ENCODE results near the gene SERPINB6.

Gene SERPINB6

DNA sequence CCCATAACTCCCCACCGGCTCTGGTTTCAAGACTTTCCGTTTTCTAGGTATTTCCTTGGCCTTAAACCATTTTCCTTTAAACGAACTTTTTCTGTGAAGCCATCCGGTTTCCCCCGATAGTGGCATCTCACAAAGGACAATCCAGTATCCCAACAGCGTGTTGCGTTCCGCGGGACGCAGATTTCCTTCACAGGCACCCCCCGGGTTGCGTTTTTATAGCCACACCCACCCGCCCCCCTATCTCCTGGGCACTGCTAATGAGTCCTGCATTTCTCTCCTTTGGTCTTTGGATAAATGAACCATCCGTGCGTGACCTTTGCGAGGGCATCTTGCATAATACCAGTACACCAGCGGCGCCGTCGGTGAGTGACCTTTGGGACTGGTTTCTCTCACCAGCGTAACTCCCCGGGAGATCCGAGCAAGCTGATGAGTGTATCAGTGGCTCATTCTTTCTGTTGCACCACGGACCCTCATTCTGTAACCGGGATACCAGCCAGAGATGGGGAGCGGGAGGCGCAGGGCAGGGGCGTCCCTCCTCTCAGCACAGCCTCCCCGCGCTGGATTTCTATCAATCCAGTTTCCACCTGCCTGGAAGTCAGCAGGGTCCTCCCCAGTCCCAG, 27.7 kb upstream of the SERPINB6 start:
- peak; percentile 60 for DNase-seq

DNA sequence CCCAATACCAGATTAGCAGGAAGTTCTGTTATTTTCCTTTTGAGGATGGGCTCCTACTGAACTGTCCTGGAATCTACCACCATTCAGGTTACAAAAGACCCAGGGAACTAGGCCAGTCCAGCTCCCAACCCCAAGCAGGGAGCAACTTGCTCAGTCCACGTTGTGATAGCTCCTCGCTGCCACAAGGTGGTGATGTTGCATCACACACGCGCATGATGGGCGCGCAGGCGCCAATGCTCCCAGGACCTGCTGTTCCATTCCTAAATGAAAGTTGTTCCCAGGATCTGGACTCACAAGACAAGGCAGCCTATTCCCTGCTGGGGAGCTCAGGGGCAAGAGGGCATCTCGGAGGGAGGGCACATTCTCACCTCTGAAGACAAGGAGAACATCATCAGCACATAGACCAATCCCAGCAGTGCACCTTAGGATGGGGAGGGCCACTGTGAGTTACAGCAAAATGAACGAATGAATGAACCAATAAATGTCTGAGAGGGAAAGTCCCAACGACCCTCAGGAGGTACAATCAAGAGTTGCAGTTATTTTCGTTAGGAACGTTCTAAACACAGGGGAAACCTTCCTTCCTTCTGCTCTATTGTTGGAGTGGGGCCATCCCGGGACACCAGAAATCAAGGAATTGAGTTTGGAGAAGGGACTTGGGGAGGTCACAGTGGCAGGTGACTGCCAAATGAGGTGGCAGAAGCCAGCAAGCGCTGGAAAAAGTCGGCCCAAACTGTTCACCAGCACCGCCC, 27.1 kb upstream of the SERPINB6 start:
- DNase-seq = peak; percentile 10

DNA sequence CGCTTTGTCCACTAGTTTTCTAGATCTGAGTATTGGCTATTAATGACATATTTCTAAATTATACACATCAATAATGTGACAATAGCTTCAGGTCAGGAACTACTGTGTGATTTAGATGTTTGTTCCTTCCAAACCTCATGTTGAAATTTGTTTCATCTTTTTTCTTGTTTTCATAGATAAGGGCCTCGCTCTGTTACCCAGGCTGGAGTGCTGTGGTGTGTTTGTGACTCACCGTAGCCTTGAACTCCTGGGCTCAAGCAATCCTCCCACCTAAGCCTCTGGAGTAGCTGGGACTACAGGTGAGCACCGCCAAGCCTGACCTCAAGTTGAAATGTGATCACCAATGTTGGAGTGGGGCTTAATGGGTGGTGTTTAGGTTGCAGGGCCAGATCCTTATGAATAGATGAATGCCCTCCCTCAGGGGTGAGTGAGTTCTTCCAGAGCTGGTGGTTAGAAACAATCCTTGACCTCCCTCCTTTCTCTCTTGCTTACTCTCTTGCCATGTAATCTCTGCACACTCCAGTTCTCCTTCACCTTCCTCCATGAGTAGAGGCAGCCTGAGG, 22.5 kb upstream of the SERPINB6 start:
- DNase-seq = no peak

DNA sequence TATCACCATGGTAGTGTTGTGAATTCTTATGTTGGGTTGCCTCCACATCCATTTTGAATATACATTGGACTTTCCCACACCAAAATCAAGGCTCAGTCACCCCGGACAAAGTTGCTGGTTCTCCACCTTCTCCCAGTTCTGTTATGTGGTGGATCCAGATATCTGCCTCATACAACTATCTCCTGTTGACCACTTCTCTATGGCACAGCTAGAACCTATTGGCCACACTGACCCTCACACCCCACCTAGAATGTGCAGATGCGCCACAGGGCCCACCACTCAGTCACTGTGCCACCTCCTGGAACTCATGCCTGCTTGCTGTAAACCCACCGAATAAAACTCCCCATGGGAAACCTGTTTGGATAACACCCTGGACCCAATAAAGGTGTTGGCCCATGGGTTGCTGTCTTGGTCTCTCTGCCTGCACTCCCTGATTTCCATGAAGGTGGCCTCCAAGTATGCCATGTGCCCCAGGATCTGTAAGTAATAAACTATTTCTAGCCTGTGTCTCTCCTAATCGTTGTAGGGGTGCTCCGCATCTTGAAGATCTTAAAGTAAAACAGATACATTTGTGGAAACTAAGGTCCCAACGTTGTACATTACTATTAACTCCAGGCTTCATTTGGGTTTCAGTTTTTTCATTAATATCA, 21.1 kb upstream of the SERPINB6 start:
- DNase-seq = no peak

DNA sequence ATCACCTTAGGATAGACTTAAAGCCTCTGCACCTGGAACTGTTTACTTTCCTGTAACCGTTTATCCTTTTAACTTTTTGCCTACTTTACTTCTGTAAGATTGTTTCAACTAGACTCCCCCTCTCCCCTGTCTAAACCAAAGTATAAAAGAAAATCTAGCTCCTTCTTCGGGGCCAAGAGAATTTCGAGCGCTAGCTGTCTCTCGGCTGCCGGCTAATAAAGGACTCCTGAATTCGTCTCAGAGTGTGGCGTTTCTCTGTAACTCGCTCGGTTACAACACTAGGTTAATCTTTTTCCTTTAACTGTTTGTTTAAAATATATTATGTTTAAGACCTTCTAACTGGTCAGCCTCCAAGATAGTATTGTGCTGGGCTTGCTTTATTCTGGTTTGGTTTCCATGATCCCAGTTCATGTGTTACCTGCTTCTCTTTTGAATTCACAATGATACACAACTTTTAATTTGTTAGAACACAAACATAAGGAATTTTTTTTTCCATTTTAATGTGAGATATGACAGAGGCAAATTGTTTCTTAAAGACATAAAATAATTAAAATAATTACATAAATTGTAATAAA, 19.7 kb upstream of the SERPINB6 start:
- DNase-seq = no peak

DNA sequence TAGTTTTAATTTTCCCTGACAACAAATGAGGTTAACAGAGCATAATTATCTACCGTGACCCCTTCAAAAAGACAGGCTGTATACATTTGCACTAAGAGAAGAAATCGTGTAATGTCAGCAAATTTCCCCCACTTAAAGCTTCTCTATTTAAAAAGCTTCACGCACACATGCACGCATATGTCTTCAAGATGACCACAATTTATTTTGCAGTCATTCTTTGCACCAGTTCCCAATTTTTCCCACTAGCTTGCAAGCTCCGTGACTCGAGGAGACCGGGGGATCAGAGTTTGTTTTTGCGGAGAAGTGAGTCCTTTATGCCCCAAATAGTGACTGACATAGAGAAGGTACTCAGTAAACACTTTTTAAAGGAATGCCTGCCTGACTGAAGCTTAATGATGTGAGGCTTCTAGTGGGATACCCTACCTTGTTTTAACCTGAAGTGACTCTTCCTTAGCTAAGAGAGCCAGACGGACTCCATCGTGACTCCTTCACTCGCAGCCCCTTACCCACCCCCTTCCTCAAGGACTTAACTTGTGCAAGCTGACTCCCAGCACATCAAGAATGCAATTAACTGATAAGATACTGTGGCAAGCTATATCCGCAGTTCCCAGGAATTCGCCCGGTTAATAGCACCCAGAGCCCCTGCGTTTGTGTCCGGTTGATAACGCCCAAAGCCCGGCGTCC, 19.0 kb upstream of the SERPINB6 start:
- no peak for DNase-seq

DNA sequence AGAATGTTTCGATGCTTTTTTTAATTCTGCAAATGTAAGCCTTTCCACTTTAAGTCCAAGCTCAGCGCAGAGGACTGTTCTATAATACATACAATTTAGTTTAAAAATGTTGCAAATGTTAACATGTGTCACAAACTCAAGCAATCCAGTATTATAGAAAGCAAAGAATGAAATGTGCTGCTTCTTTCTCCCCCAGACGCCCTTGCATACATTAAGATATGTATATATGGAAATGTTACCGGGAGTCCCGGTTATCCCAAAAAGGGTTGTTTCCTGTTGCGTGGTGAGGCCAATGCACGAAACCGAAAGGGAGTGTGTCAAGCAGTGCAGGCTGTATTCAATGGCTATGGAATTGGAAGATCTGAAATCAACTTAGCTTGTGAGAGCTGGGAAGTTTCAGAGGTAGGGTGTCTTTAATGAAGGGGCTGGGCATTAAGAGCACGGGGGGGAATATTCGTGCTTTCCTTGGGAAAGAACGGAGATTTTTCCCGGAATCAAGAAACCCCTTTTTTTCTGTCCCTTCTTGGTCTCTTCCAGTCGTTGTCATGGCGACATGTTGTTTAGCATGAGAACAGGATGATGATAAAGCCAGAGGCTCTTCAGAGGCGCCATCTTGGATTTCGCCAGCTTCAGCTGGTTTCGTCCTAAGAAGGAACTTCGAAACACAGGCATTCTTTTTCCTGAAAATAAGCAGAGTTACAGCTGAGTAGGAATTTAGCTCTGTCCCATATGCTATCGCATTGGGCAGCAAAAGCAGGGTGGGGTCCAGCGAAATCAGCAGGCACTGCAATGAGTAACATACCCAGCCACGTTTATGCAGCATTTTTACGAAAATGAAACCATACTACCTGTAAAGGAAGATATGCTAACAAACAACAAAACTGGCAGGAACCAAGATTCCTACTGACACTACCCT, 18.2 kb upstream of the SERPINB6 start:
- peak; percentile 80 for DNase-seq

DNA sequence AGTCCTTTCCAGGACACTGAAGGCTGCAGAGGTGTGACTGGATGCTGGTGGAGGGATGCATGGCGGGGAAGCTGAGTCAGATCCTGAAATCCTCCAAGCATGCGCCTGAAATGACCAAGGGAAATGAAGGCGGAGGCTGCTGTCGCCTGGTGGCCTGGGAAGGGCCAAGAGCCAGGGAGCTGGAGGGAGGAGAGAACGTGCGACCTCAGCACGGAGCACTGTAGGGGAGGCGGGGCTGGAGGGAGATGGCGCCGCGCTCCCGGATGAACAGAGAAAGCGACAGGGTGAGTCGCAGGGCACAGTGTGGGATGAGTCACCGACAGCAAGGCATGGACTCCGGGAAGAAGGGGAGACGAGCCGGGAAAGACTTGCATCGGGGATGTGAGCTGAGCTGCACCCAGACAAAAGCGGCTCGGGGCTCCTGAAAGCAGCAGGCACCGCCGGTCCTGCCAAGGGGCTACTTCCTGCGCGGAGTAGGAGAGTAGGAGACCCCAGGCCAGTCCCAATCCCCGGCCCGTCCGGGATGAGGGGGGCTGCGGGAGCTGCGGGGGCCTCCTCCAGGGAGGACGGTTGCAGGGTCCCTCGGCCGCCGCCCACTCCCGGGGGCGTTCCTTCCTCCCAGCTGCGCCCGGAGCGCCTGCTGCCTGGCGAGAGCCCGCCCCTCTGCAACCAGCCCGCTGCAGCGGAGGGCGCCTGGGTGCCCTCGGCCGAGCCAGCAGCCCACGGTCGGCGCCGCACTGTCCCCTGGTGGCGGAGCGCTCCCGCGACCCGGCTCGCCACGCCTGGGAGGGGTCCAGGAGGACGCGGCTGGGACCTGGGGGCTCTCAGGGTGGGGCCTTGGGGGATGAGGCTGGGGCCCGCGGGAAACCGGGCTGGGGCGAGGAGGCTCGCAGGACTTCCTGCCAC, 17.3 kb upstream of the SERPINB6 start:
- DNase-seq = peak; percentile 81

DNA sequence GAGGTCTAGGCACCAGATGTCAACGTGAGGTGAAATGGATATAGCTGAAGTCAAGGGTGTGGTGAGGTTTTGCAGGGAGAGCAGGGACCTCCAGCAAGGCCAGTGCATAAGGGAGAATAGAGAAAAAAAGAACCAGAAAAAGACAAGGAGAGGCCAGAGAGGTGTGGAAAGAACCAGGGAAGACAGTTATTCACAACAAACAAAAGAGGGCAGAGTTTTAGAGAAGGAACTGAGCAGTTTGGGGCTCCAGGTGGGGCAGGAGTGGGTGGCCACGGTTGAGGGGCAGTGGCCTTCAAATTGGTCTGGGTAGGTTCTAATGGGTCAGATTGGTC, 16.7 kb upstream of the SERPINB6 start:
- no peak for DNase-seq

DNA sequence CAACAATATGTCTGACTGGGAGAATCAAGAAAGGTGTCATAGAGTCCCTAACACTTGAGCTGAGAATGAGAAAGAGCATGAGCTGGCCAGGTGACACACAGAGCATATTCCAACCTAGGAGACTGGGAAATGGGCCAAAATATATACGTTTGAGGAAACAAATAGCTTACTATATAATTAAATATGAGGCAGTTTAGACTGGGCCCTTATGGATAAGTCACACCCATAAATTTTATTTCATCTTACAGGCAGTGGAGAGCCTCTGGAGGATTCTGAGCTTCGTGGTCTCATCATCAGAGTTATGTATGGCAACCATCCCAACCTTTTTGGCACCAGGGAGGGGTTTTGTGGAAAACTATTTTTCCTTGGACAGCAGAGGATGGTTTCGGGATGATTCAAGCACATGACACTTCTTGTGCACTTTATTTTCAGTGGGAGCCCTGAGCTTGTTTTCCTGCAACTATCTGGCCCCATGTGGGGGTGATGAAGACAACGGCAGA, 15.4 kb upstream of the SERPINB6 start:
- no peak for DNase-seq

DNA sequence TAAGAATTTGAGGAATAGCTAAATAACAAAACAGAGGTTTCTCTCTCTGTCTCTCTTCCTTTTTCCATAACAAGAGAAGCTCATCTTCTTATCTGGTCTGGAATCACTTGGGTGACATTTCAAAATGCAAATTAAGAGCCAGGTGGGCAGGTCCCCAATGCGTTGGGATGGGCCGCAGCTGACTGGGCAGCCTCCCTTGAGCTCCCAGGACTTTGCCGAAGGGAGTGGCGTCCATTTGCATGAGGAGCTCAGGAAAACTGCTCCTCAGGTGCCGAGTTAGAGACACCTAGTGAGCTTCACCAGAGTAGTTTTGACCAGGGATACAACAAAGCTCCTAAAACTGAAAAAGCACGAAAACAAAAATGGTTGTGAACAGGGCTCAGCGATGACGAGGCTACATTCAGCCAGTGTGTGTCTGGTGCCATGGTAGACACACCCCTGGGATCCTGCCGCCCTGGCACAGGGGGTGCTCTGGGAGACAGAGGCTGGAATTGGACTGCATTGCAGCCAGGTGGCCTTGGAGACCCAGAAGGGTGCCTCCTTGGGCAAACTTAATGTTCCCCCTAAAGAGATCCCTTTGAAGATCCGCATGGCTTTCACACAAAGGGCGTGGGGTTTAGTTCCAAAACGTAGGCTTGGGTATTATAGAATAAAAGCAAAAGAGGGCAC, 13.5 kb upstream of the SERPINB6 start:
- DNase-seq = no peak

DNA sequence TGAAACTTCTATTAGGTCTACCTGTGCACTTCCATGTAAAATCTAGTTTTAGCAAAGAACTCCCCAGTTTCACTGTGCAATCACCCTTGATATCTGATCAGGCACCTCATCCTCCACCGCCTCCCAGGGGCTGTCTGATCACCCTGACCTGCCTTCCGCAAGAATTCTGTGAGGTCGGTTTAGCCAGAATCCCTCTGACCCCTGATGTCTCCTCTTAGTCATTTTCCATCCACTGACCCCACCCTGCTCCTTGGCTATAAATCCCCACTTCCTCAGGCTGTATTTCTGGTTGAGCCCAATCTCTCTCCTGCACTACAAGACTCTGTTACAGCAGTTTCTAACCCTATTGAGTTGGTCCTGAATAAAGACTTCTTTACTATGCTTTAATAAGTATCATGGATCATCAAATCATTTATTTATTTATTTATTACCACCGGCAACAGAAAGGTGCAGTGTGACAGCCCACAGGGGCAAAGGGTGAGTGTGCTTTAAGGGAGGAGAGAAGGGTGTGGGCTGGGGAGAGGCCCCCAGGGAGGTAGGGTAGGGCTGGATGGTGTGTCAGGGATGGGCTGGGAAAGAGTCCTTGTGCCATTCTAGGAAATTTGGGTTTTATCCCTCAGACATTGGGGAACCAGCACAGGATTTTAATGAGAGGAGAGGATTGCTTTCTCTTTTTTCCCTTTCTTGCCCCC, 11.2 kb upstream of the SERPINB6 start:
- no peak for DNase-seq

DNA sequence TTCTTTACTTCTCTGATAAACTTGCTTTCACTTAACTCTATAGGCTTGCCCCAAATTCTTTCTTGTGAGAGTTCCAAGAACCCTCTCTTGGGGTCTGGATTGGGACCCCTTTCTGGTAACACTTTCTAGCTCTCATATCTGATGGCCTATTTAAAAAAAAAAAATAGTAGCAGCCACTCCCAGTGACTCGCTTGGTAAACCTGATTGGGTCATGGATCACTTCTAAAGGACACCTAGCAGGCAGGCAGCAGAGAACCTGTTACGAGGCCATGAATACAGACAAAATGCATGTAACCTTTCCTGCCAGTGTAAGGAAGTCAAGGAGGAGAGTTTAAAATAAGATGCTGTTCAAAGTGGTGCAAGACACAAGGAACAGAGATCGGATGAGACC, 9.1 kb upstream of the SERPINB6 start:
- no peak for DNase-seq

DNA sequence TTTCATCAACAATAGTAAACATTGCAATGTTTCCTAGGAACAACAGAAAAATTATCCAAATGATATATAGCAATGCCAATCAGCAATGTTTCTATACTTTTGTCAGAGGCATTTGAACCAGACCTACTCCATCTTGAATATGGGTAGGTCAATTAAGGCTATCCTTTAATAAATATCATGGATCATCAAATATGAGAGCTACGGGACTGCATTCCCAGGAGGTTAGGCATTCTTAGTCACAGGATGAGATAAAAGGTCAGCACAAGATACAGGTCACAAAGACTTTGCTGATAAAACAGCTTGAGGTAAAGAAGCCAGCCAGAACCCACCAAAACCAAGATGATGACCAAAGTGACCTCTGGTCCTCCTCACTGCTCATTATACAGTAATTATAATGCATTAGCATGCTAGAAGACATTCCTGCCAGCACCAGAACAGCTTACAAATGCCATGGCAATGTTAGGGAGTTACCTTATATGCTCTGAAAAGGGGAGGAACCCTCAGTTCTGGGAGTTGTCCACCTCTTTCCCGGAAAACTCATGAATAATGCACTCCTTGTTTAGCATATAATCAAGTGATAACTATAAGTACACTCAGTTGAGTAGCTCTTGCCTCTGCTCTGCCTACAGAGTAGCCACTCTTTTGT, 8.6 kb upstream of the SERPINB6 start:
- DNase-seq = no peak

DNA sequence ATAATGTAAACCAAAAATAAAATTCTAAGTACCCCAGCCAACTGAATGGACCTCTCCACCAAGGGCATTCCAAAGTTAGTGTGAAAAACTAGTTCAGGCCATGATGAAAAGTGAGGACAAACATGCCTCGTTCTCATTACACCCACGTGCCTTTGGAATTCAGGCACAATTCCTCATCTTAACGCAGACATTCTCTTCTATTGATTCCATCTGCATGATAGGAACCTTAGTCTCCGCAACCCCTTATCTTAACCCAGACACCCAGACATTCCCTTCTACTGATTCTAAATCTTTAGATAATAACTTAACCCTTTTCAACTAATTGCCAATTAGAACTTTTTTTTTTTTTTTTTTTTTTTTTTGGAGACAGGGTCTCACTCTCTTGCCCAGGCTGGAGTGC, 7.6 kb upstream of the SERPINB6 start:
- DNase-seq = no peak

DNA sequence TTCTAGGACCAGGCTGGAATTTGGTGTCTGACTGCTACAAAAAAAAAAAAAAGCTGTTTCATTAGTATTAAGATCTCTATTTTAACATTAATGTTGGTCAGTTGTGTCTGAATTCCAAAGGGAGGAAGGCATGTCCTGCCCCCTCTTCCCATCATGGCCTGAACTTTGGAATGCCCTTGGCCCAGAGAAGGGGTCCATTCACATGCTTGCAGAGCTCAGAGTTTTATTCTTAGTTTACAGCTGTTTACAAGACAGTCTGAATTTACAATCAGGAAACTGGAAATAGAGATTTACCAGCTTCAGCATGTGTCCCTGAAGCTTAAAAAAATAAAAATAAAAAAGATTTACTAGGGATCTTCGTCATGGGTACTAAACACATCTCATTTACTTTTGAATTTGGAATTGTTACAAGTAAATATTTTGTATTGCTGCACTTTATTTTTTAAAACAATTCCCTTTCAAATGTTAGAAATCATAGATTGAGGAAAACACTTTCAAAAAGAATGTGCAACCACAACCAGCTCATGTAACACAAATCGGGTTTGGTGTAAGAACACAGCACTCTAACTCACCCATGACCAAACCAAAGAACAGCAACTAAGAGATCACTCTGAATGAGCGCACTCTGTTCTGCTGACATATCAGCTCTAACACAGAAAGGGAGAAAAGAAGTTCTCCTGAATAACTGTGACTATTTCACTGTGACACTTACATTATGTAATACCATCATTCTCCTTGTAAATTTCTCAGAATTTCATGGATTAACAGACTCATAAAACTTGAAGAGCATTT, 6.6 kb upstream of the SERPINB6 start:
- no peak for DNase-seq

DNA sequence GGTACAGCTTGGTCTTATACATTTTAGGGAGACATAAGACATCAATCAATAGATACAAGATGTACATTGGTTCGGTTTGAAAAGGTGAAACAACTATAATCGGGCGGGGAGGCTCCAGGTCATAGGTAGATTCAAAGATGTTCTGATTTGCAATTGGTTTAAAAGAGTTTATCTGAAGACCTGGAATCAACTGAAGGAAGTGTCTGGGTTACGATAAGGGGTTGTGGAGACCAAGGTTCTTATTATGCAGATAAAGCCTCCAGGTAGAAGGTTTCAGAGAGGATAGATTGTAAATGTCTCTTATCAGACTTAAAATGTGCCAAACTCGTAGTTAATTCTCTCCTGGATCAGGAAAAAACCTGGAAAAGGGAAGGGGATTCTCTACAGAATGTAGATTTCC, 5.9 kb upstream of the SERPINB6 start:
- no peak for DNase-seq

DNA sequence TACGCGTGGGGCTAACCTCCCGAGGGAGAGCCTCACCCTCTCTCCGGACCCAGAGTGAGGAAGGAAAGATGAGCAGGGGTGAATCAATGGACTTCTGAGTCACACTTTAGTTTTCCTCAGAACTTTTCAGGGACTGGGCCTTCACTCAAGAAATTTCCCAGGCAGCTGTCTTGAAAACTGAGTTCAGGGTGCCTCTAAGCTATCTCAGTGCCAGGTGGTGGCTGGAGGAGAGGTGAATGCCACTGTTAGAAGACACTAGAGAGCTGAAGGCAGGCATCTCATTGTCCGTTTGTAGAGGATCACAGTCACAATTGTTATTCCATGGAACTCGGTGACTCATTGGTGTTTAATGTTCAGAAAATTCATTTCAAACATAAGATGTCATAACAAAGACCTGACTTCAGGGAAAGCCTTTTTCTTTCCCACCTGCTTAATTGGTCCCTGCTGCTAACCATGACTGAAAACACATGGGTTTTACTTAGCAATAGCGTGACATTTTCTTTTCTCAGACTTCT, 5.3 kb upstream of the SERPINB6 start:
- no peak for DNase-seq
